SU-DHL-6 (cell line): ENCODE data around the gene PUS10.

Source experiments
- CTCF ChIP-seq: fragments of 200-600 bp; sonication (generic); IDR thresholded peaks from one replicate; pipeline ENCODE4 v1.5.1; 2017; ENCODE audit warnings: antibody characterized with exemption, mild to moderate bottlenecking, low read length, moderate library complexity; ENCODE audit not compliant: insufficient read depth, poor library complexity, severe bottlenecking
- EZH2phosphoT487 ChIP-seq: fragments of 200-600 bp; sonication (generic), shearing (Covaris generic); conservative IDR thresholded peaks from 2 replicates; pipeline ENCODE4 v1.6.1; 2018; ENCODE audit warnings: mild to moderate bottlenecking, antibody characterized with exemption, low read length, moderate library complexity, mixed read lengths

- TF ChIP-seq CTCF (no peak), EZH2phosphoT487 (no peak)
Measured at GRCh38 chr2:60954139-60954538, 63.9 kb downstream of the PUS10 start.
